A549 treated with CpdA at 1 μM for 4 hours (cell line): ENCODE measurements around the gene NPIPB5. TPM values are rescaled to one million over a fixed set of nuclear protein-coding genes. Genes with fewer than 3 reads are reported as not detected.

Experiments used
- total RNA-seq: library from RNA; stranded (reverse); fragments of 200-300 nt; extraction: Qiagen RNA extraction; gene quantifications from 5 replicates; pipeline ENCODE4 v1.2.3, GENCODE V29; 2022; ENCODE audit warnings: low read depth

NPIPB5 gene
- 27.1 to 35.8 TPM (median 29.2 TPM) in 5 replicates for total RNA-seq

GRCh38 chr16:22510591-22510990, at the start of gene NPIPB5:
Gene NPIPB5, plus strand, starts transcription at chr16:22510891. Its CDS starts 2,911 bp downstream, at chr16:22513802.

Other genes starting within 250 kb of the NPIPB5 start
- gene POLR3E, start 213.5 kb upstream of the NPIPB5 start, total RNA-seq: 25.7 to 43.5 TPM (median 38.8 TPM) in 5 replicates
- gene CDR2, start 136.3 kb upstream of the NPIPB5 start, total RNA-seq: 39.8 to 48.1 TPM (median 42.7 TPM) in 5 replicates